ENCODE data around the gene NRARP. TPM values are rescaled to one million over a fixed set of nuclear protein-coding genes. Genes with fewer than 3 reads are reported as not detected.

Gene NRARP
- total RNA-seq, 6 experiments from 2014 or later: 0.57 to 2.3 (median 0.98) TPM

Other genes starting within 250 kb of the NRARP start
- gene ENTPD2, start 248.2 kb downstream of the NRARP start, total RNA-seq: 1 to 10 TPM in 2 of 6 experiments, under 1 TPM in 4; 0.50 to 2.1 (median 0.80) TPM
- under 1 TPM in 5 of 6 experiments, not detected in 1; 0.05 to 0.43 (median 0.22) TPM for gene SAPCD2, start 231.7 kb downstream of the NRARP start, total RNA-seq
- gene UAP1L1, start 224.8 kb downstream of the NRARP start, total RNA-seq: 1 to 10 TPM; 1.3 to 4.9 (median 1.9) TPM
- gene MAN1B1, start 215.3 kb downstream of the NRARP start, total RNA-seq: 10 to 100 TPM; 24.0 to 39.1 (median 28.8) TPM
- gene DPP7, start 187.5 kb downstream of the NRARP start, total RNA-seq: 10 to 100 TPM; 62.2 to 86.2 (median 66.2) TPM
- not detected for gene GRIN1, start 163.1 kb downstream of the NRARP start, total RNA-seq
- under 1 TPM in 2 of 6 experiments, not detected in 4; 0.17 to 0.18 TPM for gene LRRC26, start 132.2 kb downstream of the NRARP start, total RNA-seq
- gene TMEM210, start 130.2 kb downstream of the NRARP start, total RNA-seq: not detected
- gene ANAPC2, start 113.7 kb downstream of the NRARP start, total RNA-seq: 10 to 100 TPM; 16.1 to 36.5 (median 27.9) TPM
- 10 to 100 TPM; 21.5 to 53.3 (median 25.5) TPM for gene SSNA1, start 113.6 kb downstream of the NRARP start, total RNA-seq
- 10 to 100 TPM; 12.1 to 28.9 (median 18.1) TPM for gene TPRN, start 101.5 kb downstream of the NRARP start, total RNA-seq
- gene TMEM203, start 96.6 kb downstream of the NRARP start, total RNA-seq: 10 to 100 TPM; 17.7 to 28.0 (median 23.9) TPM
- 1 to 10 TPM; 4.7 to 9.6 (median 7.4) TPM for gene NDOR1, start 96.6 kb downstream of the NRARP start, total RNA-seq
- 10 to 100 TPM in 1 of 6 experiments, 1 to 10 TPM in 5; 3.5 to 12.2 (median 4.5) TPM for gene RNF208, start 80.0 kb downstream of the NRARP start, total RNA-seq
- 1 to 10 TPM in 1 of 6 experiments, under 1 TPM in 4, not detected in 1; 0.20 to 1.2 (median 0.31) TPM for gene CYSRT1, start 77.1 kb downstream of the NRARP start, total RNA-seq
- gene RNF224, start 74.8 kb downstream of the NRARP start, total RNA-seq: not detected
- gene SLC34A3, start 71.4 kb downstream of the NRARP start, total RNA-seq: not detected
- gene TUBB4B, start 61.0 kb downstream of the NRARP start, total RNA-seq: 100 to 1,000 TPM in 5 of 6 experiments, 10 to 100 TPM in 1; 88.4 to 274 (median 124) TPM
- not detected for gene STPG3, start 51.0 kb downstream of the NRARP start, total RNA-seq
- gene NELFB, start 46.9 kb downstream of the NRARP start, total RNA-seq: 10 to 100 TPM; 15.6 to 21.6 (median 20.1) TPM
- 1 to 10 TPM; 2.2 to 4.9 (median 3.7) TPM for gene TOR4A, start 24.5 kb downstream of the NRARP start, total RNA-seq
- gene EXD3, start 120.9 kb upstream of the NRARP start, total RNA-seq: 10 to 100 TPM in 3 of 6 experiments, 1 to 10 TPM in 3; 3.3 to 14.4 (median 10.6) TPM
- gene NOXA1, start 121.1 kb upstream of the NRARP start, total RNA-seq: 1 to 10 TPM; 4.7 to 8.0 (median 5.7) TPM
- gene ENTPD8, start 139.1 kb upstream of the NRARP start, total RNA-seq: 10 to 100 TPM in 2 of 6 experiments, 1 to 10 TPM in 4; 3.3 to 11.5 (median 7.5) TPM
- 10 to 100 TPM; 15.6 to 55.4 (median 20.1) TPM for gene NSMF, start 157.1 kb upstream of the NRARP start, total RNA-seq
- 10 to 100 TPM in 2 of 6 experiments, 1 to 10 TPM in 4; 3.9 to 15.6 (median 7.4) TPM for gene PNPLA7, start 248.1 kb upstream of the NRARP start, total RNA-seq
- gene MRPL41, start 249.6 kb upstream of the NRARP start, total RNA-seq: 10 to 100 TPM; 43.4 to 97.8 (median 74.0) TPM